Measurements from ENCODE around the gene AP1M1.
A peak's percentile ranks its signal among the peaks of the same experiment; 100 is the strongest.
"Not testable (repeated sequence)": the region's sequence is repeated elsewhere in the genome, so short reads cannot be mapped to it uniquely, and the experiment has no call there.

The AP1M1 gene

DNA sequence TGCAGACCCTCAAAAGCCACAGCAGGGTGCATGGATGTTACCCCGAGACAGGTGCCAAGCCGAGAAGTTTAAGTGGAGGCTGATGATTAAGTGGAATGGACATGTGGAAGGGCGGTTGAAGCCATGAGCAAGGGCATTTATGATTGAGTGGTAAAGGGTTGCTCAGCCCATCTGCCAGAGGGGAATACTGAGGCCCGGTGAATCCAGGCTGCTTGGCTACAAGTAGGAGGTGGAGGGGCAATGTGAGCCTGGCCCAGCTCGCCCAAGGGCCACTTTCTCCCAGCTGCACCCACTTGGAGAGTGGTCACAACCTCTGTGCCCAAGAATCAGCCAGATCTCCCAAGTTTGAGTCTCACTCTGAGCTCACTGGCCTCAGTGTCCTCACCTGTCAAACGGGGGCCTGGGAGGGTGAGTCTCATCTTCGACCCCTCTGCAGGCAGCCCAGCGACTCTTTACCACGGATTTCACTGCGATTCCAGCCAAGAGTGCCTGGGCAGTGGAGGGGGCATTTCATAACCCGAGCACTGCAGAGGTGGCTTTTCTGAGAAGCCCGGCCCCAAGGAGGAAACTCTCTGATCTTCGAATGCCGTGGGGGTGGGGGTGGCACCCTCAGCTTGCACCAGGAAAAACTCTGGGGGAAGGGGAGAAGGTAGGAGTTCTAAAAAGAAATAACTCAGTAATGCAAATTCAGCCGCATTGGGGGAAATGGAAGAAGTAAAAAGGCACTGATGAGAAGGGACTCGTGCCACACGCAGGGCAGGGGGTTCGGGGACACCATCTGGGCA, 64.1 kb downstream of the AP1M1 start:
- no peak for DNase-seq (ENCODE audit: low read depth, low spot score)

DNA sequence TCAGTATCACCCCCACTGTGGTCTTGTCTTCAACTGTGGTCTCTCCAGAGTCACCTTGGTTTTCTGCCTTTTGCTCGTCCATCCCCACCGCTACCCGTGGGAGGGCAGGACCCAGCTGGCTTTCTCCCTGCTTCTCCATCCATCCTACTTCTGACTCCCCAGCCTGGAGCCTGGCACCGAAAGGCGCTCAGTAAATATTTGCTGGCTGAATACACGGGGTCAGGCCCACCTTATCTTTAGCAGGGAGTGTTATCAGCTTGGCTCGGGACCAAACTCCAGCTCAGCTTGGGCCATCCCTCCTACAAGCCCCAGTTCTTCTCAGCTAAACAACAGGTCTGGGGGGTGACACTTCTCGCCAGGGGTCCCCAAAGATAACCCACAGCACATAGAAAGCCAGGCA, 64.9 kb downstream of the AP1M1 start:
- no peak for DNase-seq (ENCODE audit: low read depth, low spot score)

DNA sequence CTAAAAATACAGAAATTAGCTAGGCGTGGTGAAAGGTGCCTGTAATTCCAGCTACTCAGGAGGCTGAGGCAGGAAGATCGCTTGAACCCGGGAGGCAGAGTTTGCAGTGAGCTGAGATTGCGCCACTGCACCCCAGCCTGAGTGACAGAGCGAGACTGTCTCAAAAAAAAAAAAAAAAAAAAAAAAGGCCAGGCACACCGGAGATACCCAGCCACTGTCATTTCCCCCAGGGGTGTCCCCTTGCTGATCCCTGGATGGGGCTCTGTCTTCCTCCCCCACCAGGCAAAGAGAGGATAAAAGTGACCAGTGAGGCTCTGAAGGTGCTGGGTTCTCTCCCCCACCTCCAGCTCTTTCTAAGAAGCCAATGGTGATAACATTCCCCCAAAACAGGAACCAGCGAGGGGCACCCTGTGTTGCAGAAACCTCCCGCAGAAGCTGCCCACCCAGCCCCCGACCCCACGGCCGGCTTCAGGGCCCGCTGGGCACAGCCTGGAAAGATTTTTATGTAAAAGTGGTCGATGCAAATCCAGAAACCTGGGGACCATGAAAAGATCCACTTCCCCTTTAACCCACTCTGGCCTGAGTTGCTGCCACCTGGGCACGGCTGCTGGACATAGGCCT, 65.5 kb downstream of the AP1M1 start:
- no peak for DNase-seq (ENCODE audit: low read depth, low spot score)

DNA sequence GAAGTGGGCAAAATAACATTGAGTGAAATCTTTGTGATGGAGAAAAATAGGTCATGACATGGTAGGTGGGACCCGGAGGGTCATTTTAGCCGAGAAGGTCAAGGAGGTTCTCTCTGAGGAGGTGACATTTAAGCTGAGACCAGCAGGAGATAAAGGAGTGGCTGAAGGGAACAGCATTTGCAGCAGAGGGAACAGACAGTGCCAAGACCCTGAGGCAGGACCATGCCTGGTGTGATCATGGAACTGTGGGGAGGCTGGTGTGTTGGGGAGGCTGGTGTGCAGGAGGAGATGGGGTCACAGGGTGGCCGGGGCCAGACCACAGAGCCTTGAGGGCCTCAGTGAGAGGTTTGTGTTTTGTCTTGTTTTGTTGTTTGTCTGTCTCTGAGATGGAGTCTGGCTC, 67.5 kb downstream of the AP1M1 start:
- DNase-seq (ENCODE audit: low read depth, low spot score): no peak

DNA sequence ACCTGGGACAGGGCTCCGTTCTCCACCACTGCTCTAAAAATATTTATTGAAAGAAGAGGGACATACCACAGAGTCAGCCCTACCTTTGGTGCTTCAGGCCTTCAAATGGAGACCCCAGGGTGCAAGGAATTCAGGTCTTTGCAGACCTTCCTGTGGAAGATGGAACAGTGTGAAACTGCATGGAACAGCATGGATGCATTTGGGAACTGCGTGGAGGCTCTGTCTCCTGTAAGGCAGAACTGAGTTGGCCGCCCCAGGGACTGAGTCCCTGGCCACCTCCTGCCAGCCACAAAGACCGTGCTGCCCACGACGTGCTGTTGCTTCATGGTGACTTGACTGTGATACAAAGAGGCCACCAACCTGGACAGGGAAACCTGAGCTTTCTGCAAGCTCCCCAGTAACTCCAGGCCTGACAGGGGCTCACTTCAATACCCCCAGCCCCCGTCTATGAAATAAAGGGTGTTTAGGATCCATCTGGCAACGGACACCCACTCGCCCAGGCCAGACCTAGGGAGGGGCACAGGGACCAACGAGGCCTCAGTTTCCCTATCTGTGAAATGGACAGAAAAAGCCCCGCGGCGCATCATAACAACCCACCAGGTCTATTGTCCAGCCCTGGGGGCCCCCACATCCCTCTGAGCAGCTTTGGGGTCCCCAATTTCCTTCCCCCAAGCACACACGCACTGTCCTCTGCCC, 68.3 kb downstream of the AP1M1 start:
- DNase-seq (ENCODE audit: low read depth, low spot score): no peak

DNA sequence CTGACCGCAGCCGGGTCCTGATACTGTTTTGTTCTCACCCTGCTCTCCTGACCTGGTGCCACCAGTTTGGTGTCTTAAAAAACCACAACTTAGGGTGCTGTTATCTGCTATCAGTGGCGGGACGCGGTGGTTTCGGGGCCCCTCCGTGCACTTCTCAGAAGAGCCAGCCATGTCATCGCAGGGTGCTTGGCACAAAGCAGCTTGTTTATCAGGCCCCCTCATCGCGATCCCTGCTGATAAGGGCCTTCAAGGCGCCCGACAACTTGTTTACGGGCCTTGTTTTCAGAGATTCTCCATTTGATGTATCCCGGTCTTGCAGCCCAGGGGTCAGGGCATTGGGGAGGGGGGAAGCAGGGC, 68.9 kb downstream of the AP1M1 start:
- DNase-seq (ENCODE audit: low read depth, low spot score): peak; percentile 21

DNA sequence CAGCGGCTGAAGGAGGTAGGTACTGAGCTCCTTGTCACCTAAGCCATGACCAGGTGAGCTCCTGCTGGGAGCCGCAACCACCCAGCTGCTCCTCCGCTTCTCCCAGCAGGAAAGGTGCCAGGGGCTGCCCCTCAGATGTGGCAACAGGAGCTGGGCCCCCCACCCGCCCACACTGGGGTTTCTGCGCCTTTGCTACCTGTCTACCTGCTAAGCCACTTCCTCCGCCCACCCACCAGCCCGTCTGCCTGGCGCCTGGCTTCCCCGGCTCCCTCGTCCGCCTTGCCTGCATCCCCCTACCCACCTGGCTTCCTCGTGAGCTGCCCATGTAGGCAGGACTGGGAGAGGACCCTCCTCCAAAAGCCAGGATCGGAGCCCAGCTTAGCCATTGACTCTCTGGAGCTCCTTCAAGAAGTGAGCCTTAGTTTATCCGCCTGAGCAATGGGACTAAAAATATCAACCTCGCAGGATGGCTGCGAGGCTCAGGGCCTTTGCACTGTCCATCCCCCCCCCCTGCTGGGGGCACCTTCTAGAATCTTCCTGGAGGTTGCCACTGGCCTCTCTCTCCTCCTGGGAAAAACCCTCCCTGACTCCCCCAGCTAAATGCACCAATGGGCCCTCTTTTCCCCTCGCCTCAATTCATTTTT, 71.1 kb downstream of the AP1M1 start:
- DNase-seq (ENCODE audit: low read depth, low spot score): peak; percentile 6

DNA sequence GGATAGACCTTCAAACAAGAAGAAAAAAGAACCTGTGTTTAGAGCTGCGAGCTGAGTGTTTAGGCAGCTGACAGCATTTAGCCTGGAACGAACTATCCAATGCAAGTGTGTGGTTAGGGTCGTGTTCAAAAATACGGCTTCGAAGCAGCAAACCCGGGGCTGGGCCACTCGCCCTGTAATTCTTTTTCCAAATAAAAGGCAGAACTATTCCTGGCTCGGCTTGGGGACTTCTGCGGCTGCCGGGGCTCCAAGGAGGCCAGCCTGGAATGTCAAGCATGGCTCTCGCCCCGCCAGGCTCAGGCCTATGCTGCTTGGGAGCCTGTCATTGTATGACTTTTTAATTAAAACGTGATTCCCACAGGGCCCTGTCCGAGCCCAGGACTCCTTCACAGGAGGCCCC, 75.2 kb downstream of the AP1M1 start:
- no peak for DNase-seq (ENCODE audit: low read depth, low spot score)

DNA sequence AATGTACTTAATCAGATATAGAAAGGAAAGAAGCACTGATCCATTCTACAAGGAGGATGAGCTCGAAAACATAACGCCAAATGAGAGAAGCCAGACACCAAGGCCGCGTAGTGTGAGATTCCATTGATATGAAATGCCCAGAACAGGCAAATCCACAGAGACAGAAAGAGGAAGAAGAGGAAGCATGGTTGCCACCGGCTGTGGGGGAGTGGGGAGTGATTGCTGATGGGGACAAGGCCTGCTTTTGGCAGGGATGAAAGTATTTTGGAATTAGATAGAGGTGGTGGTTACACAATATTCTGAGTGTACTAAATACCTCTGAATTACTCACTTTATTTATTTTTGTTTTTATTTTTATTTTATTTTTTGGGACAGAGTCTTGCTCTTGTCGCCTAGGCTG, 76.7 kb downstream of the AP1M1 start:
- no peak for DNase-seq (ENCODE audit: low read depth, low spot score)

DNA sequence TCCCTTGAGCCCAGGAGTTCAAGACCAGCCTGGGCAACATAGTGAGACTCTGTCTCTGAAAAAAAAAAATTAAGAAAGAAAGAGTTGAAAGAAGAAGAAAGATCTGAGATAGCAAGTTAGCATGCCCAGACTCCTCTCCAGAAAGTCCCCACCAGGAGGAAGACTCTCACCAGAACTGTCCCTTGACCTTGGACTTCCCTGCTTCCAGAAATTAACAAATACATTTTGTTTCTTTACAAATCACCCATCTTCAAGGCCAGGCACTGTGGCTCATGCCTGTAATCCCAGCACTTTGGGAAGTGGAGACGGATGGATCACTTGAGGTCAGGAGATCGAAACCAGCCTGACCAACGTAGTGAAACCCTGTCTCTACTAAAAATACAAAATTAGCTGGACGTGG, 82.6 kb downstream of the AP1M1 start:
- no peak for DNase-seq (ENCODE audit: low read depth, low spot score)

DNA sequence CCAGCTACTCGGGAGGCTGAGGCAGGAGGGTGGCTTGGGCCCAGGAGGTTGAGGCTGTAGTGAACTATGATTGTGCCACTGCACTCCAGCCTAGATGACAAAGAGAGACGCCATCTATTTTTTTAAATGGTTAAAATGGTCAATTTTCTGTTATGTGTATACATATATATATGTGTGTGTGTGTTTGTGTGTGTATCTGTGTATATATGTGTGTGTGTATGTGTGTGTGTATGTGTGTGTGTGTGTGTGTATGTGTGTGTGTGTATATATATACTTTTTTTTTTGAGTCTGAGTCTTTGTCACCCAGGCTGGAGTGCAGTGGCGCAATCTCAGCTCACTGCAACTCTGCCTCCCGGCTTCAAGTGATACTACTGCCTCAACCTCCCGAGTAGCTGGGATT, 84.0 kb downstream of the AP1M1 start:
- DNase-seq (ENCODE audit: low read depth, low spot score): no peak

DNA sequence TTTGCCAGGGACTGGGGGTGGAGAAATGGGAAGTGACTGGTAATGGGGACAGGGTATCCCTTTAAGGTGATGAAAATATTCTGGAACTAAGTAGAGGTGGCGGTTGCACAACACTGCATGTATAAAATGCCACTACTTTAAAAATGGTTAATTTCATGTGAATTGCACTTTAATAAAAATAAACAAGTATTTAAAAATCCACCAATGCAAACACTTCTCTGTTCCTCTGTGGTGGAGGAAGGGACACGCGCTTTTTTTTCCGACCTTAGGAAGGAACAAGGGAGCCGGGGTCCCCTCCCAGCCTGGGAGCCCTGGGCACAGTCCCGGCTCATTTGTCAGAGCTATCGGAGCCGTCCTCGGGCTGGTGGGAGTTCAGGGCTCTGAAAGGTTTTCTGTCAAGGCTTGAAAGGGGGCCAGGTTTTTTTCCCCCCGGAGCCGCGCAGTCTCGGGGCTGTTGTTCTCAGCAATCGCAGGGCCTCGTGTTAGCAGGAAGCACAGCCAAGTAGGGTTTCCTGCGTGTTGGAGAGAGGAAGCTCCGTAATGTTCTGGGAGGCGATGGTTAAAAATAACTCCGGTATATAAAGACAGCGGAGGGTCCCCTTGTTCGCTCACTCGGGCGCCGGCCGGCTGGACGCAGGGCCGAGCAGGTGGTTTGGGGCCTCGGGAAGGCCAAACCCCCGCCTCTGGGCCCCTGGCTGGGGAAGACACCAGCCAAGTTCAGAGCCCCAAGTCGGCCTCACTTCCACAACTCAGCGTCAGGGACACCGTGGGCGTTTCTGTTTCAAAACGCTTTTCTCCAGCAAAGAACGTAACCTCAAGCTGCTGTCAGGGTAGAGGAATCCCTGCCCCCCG, 85.7 kb downstream of the AP1M1 start:
- DNase-seq (ENCODE audit: low read depth, low spot score): peak; percentile 23

DNA sequence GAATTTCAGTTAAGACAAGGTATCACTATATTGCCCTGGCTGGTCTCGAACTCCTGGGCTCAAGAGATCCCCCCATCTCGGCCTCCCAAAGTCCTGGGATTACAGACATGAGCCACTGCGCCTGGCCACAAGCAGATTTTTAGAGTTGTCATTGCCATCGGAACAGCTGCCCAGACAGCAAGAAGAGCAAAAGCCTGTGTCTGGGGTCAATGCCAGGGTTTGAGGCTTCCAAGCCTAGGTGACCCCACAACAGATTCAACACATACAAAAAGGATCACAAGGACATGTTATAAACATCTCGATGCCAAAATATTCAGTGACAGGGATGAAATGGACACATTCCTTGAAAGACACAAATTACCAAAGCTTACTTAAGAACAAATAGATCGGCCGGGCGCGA, 86.8 kb downstream of the AP1M1 start:
- DNase-seq (ENCODE audit: low read depth, low spot score): no peak

DNA sequence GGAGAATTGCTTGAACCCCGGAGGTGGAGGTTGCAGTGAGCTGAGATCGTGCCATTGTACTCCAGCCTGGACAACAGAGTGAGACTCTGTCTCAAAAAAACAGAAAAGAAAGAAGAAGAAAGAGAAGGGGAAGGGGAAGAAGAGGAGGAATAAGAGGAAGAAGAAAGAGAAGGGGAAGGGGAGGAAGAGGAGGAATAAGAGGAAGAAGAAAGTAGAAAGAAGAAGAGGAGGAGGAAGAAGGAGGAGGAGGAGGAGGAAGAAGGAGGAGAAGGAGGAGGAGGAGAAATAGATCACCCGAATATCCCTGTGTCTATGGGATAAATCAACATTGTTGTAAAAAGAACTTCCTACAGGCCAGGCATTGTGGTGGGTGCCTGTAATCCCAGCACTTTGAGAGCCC, 87.4 kb downstream of the AP1M1 start:
- not testable (repeated sequence) for DNase-seq (ENCODE audit: low read depth, low spot score)

DNA sequence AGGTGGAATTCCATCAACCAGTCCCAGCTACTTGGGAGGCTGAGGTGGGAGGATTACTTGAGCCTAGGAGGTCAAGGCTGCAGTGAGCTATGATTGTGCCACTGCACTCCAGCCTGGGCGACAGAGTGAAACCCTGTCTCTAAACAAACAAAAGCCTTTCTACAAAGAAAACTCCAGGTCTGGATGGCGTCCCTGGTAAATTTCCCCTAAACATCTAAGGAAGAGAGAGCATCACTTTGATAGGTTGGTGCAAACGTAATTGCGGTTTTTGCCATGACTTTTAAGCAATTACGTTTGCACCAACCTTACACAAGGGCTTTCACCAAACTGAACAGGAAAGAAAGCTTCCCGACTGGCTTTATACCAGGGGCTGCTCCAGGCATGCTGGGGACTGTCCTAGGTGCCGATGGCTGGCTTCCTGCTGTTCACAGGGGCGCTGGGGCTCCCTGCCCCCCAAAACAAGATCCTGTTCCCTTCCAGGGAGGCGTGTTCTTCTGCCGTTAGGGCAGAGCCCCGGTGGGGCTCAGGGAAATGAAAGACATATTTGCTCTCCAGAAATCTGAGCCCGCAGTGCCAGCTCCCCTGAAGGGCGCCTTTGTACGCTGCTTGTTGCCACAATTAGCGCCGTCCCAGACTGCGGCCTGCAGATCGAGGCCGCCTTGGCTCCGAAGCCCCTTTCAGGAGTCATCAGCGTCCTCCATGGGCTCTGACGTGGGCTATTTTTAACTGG, 88.2 kb downstream of the AP1M1 start:
- DNase-seq (ENCODE audit: low read depth, low spot score): no peak

DNA sequence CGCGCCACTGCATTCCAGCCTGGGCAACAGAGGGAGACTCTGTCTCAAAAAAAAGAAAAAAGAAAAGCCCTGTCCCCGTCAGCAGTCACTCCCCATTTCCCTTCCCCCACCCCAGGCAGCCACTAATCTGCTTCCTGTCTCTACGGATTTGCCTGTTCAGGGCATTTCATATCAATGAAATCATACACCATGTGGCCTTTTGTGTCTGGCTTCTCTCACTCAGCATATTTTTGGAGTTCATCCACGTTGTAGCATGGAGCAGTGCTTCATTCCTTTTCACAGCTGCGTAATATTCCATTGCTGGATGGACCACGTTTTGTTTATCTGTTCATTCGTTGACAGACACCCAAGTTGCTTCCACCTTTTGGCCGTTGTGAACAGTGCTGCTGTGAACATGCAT, 90.8 kb downstream of the AP1M1 start:
- no peak for DNase-seq (ENCODE audit: low read depth, low spot score)

DNA sequence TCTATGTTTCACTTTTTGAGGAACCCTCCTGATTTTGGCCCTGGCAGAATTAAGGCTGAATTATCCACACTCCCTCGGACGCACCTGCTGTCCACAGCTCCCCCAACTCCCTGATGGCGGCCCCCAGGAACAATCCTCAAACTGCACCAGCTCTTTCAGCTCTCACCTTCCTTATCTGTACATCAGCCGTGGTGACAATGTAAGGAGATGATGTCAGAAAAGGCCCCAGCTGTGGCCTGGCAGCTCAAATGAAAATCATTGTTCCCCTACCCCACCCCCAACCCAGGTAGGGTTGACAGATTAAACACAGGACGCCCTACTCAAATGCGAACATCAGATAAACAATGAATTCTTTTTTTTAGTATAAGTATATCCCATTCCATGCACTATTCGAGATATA, 91.9 kb downstream of the AP1M1 start:
- no peak for DNase-seq (ENCODE audit: low read depth, low spot score)

DNA sequence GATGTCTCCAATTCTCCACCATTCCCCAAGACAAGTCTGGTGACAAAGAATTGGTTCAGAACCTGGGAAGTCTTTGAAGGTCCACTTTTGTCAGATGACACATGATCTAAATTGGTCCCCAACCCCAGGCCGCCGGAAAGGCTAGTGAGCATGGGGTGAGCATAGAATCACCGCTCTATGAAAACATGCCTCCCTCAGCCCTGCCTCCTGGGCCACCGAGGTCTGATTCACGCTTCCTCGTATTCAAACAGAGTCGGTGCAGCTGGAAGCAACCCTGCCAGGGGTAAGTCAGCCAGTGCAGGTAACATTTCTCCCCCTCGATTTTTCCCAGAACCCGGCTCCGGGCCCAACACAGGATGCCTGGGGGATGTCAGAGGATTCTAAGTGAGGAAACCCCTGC, 93.0 kb downstream of the AP1M1 start:
- no peak for DNase-seq (ENCODE audit: low read depth, low spot score)

DNA sequence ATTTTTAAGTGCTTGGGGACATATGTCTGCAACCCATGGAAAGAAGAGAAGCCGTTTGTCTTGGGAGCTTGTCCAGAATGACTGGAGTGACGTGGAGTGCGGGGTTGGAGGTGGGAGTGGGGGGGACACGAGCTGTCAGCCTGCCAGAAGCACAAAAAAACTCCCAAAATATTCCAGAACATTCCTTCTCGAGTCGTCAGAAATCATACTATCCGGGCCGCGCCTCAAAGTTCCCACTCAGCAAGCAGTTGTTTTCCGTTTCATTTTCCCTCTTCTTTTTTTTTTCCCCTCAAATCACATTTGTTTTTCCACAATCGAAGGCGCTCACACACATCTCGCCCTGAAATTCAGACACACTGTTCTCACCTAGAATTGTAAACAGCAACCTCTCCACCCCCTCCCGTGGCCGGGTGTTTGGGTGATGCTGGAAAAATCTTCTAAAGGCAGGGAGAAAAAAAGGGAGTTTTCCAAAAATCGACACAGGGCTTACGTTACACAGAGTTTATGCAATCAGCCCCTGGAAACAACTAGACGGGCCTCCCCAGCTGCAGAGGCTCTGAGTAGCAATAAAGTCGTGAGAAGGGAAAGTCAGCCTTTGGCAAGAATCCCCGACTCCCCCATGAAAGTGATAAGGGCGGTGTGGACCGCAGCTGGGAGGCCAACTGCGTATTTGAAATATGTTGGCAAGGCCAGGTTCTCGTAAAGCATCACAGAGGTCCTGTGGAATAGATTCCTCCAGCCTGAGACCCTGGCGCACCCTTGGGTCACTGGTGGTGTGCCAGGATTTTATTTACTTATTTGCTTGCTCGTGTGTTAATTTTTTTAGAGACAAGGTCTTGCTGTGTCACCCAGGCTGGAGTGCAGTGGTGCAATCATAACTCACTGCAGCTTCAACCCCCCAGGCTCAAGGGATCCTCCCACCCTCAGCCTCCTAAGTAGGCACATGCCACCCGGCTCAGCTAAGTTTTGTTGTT, 95.7 kb downstream of the AP1M1 start:
- DNase-seq (ENCODE audit: low read depth, low spot score): no peak

DNA sequence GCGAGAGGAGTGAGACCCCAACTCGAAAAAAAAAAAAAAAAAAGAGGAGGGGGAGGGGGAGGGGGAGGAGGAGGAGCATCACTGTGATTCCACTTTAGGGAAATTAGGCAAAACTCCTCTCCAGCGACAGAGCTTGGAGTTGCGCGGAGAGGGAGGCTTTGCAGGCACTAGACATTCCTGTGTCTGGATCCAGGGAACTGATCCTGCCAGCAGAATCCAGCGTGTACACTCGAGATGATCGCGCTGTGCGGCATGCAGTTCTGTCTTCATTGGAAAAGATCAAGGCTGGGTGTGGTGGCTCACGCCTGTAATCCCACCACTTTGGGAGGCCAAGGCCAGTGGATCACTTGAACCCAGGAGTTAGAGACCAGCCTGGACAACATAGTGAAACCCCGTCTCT, 97.3 kb downstream of the AP1M1 start:
- DNase-seq (ENCODE audit: low read depth, low spot score): no peak
